ENCODE measurements around the gene IPO7.

The IPO7 gene

DNA sequence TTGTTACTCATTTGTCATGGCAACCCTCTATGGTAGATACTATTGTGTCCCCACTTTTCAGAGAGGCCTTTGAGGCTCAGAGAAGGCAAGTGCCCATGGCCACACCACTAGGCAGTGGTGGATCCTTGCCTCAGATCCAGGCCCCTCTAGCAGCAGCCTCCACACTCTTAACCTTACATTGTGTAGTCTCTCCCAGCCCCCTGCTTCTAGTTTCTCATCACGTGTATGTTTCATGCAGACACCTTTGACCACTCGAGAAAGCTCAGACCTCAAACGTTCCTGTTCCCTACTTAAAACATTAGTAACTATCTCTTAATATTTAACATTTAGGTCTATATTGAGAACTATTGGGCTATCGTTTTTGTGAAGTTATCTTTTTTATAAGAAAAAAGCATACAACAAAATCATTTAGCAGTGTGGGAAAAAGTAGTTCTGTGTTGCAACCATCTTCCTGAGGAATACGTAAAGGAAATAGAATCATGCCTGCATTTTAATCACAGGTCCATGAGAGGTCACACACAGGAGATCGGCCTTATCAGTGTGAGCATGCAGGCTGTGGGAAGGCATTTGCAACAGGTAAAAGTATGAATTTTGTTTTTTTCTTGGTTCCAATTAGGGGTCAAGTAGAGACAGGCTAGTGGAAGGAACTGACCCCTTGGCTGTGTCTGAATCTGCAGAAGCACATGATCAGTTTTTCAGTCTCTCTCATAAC lies 111.5 kb downstream of the IPO7 start:
- DNase-seq, result no peak
